ENCODE results near the gene SFTPB.
"Not testable (repeated sequence)": the region's sequence is repeated elsewhere in the genome, so short reads cannot be mapped to it uniquely, and the experiment has no call there.

Gene SFTPB

GRCh38 chr2:85678794-85679672, 11.0 kb upstream of the SFTPB start:
- H3K4me3 ChIP-seq (ENCODE audit: low read length) = no peak overlapping the region
- H3K9me3 ChIP-seq (ENCODE audit: low read length) = no peaks in the 10 kb centered on the region
- H3K4me1 ChIP-seq (ENCODE audit: insufficient read depth, low read length) = no peaks in the 10 kb centered on the region
- peaks cover 5% of the 10 kb centered on the region for H3K27me3 ChIP-seq (ENCODE audit: insufficient read depth, low read length)
- no peak overlapping the region for H2AFZ ChIP-seq (ENCODE audit: low read depth, low read length)
- no peaks in the 10 kb centered on the region for H3K36me3 ChIP-seq (ENCODE audit: insufficient read depth, low read length)

GRCh38 chr2:85678377-85678776, 10.4 kb upstream of the SFTPB start:
- Histone ChIP-seq H3K9me3 (ENCODE audit: low read length) (no peaks in the 10 kb centered on the region), H3K27me3 (ENCODE audit: insufficient read depth, low read length) (peaks cover 5% of the 10 kb centered on the region), H3K4me1 (ENCODE audit: insufficient read depth, low read length) (no peaks in the 10 kb centered on the region), H3K36me3 (ENCODE audit: insufficient read depth, low read length) (no peaks in the 10 kb centered on the region), H2AFZ (ENCODE audit: low read depth, low read length) (no peak overlapping the region), H3K4me3 (ENCODE audit: low read length) (no peak overlapping the region)

- H3K4me3 ChIP-seq (ENCODE audit: low read length) = no peak overlapping the region
- H3K4me1 ChIP-seq (ENCODE audit: insufficient read depth, low read length) = no peaks in the 10 kb centered on the region
- H2AFZ ChIP-seq (ENCODE audit: low read depth, low read length) = no peak overlapping the region
- H3K27me3 ChIP-seq (ENCODE audit: insufficient read depth, low read length) = peaks cover 5% of the 10 kb centered on the region
- H3K9me3 ChIP-seq (ENCODE audit: low read length) = no peaks in the 10 kb centered on the region
- no peaks in the 10 kb centered on the region for H3K36me3 ChIP-seq (ENCODE audit: insufficient read depth, low read length)
These were observed 8.0 kb upstream of the SFTPB start for GRCh38 chr2:85675866-85676548.

- H3K4me3 ChIP-seq (ENCODE audit: low read length) = no peak overlapping the region
- no peaks in the 10 kb centered on the region for H3K4me1 ChIP-seq (ENCODE audit: insufficient read depth, low read length)
- peaks cover 5% of the 10 kb centered on the region for H3K27me3 ChIP-seq (ENCODE audit: insufficient read depth, low read length)
- H3K9me3 ChIP-seq (ENCODE audit: low read length) = no peaks in the 10 kb centered on the region
- H2AFZ ChIP-seq (ENCODE audit: low read depth, low read length) = no peak overlapping the region
- no peaks in the 10 kb centered on the region for H3K36me3 ChIP-seq (ENCODE audit: insufficient read depth, low read length)
These were observed 7.4 kb upstream of the SFTPB start for GRCh38 chr2:85675427-85675826.

- H2AFZ ChIP-seq (ENCODE audit: low read depth, low read length) = no peak overlapping the region
- no peak overlapping the region for H3K4me3 ChIP-seq (ENCODE audit: low read length)
- H3K36me3 ChIP-seq (ENCODE audit: insufficient read depth, low read length) = no peaks in the 10 kb centered on the region
- H3K27me3 ChIP-seq (ENCODE audit: insufficient read depth, low read length) = peaks cover 5% of the 10 kb centered on the region
- H3K9me3 ChIP-seq (ENCODE audit: low read length) = no peaks in the 10 kb centered on the region
- no peaks in the 10 kb centered on the region for H3K4me1 ChIP-seq (ENCODE audit: insufficient read depth, low read length)
These were observed 6.4 kb upstream of the SFTPB start for GRCh38 chr2:85674417-85674816.

DNA sequence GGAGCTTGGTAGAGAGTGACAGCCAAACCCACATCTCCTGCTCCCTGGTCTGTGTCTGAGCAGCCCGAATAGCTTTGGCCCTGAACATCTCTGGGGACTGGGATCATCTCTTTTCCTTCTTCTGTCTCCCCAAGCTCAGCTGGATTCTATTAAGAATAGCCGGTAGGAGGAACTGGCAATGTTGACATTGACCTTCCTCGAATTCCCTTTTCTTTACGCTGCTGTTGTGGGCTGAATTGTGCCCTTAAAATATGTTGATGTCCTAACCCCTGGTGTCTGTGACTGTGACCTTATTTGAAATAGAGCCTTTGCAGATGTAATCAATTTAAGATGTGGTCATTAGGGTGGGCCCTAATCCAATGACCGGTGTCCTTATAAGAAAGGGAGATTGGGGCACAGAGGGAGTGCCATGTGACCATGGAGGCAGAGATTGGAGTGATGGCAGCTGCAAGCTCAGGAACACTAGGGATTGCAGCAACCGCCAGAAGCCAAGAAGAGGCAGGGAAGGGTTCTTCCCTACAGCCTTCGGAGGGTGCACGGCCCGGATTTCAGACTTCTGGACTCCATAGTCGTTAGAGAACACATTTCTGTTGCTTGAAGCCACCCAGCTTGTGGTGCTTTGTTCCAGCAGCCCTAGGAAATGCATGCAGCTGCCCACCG, 5.8 kb upstream of the SFTPB start:
- H3K9me3 ChIP-seq (ENCODE audit: low read length) = no peaks in the 10 kb centered on the region
- H3K4me1 ChIP-seq (ENCODE audit: insufficient read depth, low read length) = no peaks in the 10 kb centered on the region
- no peak overlapping the region for H3K4me3 ChIP-seq (ENCODE audit: low read length)
- H3K27me3 ChIP-seq (ENCODE audit: insufficient read depth, low read length) = peaks cover 5% of the 10 kb centered on the region
- no peak overlapping the region for H2AFZ ChIP-seq (ENCODE audit: low read depth, low read length)
- H3K36me3 ChIP-seq (ENCODE audit: insufficient read depth, low read length) = no peaks in the 10 kb centered on the region

GRCh38 chr2:85672456-85672855, 4.5 kb upstream of the SFTPB start:
- Histone ChIP-seq H3K27me3 (ENCODE audit: insufficient read depth, low read length) (peaks cover 5% of the 10 kb centered on the region), H3K4me3 (ENCODE audit: low read length) (no peak overlapping the region), H3K9me3 (ENCODE audit: low read length) (no peaks in the 10 kb centered on the region), H2AFZ (ENCODE audit: low read depth, low read length) (no peak overlapping the region), H3K36me3 (ENCODE audit: insufficient read depth, low read length) (no peaks in the 10 kb centered on the region), H3K4me1 (ENCODE audit: insufficient read depth, low read length) (no peaks in the 10 kb centered on the region)

DNA sequence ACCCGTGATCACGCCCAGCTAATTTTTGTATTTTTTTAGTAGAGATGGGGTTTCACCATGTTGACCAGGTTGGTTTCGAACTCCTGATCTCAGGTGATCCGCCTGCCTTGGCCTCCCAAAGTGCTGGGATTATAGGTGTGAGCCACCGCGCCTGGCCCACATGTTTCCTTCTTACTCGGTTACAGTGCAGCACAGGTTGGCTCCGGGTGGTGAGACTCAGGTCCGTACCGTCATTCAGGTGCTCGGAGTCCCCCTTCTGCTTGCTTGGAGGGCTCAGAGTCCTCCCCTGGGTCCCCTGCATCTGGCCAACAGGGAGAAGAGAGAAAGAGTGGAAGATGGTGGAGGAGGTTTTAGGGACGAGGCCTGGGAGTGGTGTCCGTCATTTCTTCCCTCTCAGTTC, 2.4 kb upstream of the SFTPB start:
- H3K4me3 ChIP-seq (ENCODE audit: low read length); H3K4me1 ChIP-seq (ENCODE audit: insufficient read depth, low read length); H3K36me3 ChIP-seq (ENCODE audit: insufficient read depth, low read length): not testable (repeated sequence)

GRCh38 chr2:85669549-85669948, 1.6 kb upstream of the SFTPB start:
- Histone ChIP-seq H3K4me1 (ENCODE audit: insufficient read depth, low read length) (no peaks in the 10 kb centered on the region), H3K4me3 (ENCODE audit: low read length) (no peak overlapping the region), H2AFZ (ENCODE audit: low read depth, low read length) (no peak overlapping the region), H3K9me3 (ENCODE audit: low read length) (no peaks in the 10 kb centered on the region), H3K27me3 (ENCODE audit: insufficient read depth, low read length) (peaks cover 1% of the 10 kb centered on the region), H3K36me3 (ENCODE audit: insufficient read depth, low read length) (no peaks in the 10 kb centered on the region)

More for the DNA sequence above, 2.4 kb upstream of the SFTPB start:
- H2AFZ ChIP-seq (ENCODE audit: low read depth, low read length); H3K9me3 ChIP-seq (ENCODE audit: low read length); H3K27me3 ChIP-seq (ENCODE audit: insufficient read depth, low read length): not testable (repeated sequence)

DNA sequence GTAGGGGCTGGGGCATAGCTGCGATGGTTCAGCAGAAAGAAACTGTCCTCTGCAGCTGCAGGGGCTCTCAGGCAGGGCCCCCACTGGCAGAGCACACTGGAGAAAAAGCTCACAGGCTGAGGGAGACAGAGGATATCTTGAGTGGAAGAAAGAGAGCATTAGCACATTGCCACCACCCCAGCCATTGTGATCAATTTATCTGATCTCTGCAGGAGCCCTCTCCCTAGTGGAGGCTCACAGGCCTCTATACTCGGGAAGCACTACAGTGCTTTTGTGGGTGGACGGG, 801 bp upstream of the SFTPB start:
- H2AFZ ChIP-seq (ENCODE audit: low read depth, low read length) = no peak overlapping the region
- H3K36me3 ChIP-seq (ENCODE audit: insufficient read depth, low read length) = no peaks in the 10 kb centered on the region
- H3K9me3 ChIP-seq (ENCODE audit: low read length) = no peaks in the 10 kb centered on the region
- H3K4me3 ChIP-seq (ENCODE audit: low read length) = no peak overlapping the region
- H3K4me1 ChIP-seq (ENCODE audit: insufficient read depth, low read length) = no peaks in the 10 kb centered on the region
- H3K27me3 ChIP-seq (ENCODE audit: insufficient read depth, low read length) = no peaks in the 10 kb centered on the region

GRCh38 chr2:85667561-85668008, 414 bp downstream of the SFTPB start:
- Histone ChIP-seq H3K36me3 (ENCODE audit: insufficient read depth, low read length) (no peaks in the 10 kb centered on the region), H3K9me3 (ENCODE audit: low read length) (no peaks in the 10 kb centered on the region), H3K4me3 (ENCODE audit: low read length) (no peak overlapping the region)

DNA sequence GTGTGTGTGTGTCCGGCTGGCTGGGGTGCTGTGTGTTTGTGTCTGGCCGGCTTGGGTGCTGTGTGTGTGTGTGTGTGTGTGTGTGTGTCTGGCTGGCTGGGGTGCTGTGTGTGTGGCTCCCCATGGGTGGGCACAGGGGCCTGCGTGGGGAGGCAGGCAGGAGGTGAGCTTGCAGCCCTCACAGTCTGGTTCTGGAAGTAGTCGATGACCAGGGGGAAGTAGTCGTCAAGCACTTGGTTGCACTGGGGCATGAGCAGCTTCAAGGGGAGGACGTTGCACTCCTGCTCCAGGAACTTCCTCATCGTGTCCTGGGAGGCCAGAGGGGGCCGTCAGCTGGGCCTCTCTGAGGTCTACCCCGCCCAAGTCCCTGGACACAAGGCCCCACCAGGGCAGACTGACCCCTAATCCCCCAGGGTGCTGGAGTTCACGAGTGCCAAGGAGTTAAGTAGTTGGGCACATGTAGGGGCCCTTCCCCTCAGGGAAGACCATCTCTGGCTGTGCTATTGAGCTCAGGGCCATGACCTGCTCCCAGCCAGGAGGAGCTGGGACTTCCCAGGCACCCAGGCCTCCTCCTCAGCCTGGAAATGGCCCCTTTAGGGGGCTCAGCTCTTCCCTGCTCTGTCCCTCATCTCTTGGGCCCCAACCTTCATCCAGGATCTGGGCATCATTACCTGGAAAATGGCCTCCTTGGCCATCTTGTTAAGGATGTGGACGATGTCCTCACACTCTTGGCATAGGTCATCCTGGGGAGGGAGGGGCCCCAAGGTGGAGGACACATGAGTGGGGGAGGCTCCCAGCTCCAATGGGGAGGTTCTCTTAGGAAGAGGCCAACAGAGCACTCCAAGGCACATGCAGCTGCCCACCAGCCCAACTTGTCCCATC, 1.3 kb downstream of the SFTPB start:
- H3K27me3 ChIP-seq (ENCODE audit: insufficient read depth, low read length) = no peaks in the 10 kb centered on the region
- no peak overlapping the region for H2AFZ ChIP-seq (ENCODE audit: low read depth, low read length)
- no peaks in the 10 kb centered on the region for H3K4me1 ChIP-seq (ENCODE audit: insufficient read depth, low read length)
- H3K9me3 ChIP-seq (ENCODE audit: low read length) = no peaks in the 10 kb centered on the region
- H3K36me3 ChIP-seq (ENCODE audit: insufficient read depth, low read length) = no peaks in the 10 kb centered on the region
- H3K4me3 ChIP-seq (ENCODE audit: low read length) = no peak overlapping the region

More at GRCh38 chr2:85667561-85668008, 414 bp downstream of the SFTPB start:
- no peaks in the 10 kb centered on the region for H3K27me3 ChIP-seq (ENCODE audit: insufficient read depth, low read length)
- H2AFZ ChIP-seq (ENCODE audit: low read depth, low read length) = no peak overlapping the region
- H3K4me1 ChIP-seq (ENCODE audit: insufficient read depth, low read length) = no peaks in the 10 kb centered on the region

Data from neuron (in vitro differentiated cells).